IMR-90 (cell line): Measurements from ENCODE around the gene KCNQ2.

Experiments
- RCOR1 ChIP-seq: IDR thresholded peaks from 2 replicates; pipeline ENCODE4 v1.6.1; 2012; ENCODE audit warnings: mild to moderate bottlenecking, low read length, improper control_type of control experiment; ENCODE audit not compliant: insufficient replicate concordance
- TF ChIP-seq, protein P1 (sequence below): conservative IDR thresholded peaks from 2 replicates; pipeline ENCODE4 v1.5.1; 2012; ENCODE audit warnings: mild to moderate bottlenecking, low read depth, low read length, improper control_type of control experiment

DNA sequence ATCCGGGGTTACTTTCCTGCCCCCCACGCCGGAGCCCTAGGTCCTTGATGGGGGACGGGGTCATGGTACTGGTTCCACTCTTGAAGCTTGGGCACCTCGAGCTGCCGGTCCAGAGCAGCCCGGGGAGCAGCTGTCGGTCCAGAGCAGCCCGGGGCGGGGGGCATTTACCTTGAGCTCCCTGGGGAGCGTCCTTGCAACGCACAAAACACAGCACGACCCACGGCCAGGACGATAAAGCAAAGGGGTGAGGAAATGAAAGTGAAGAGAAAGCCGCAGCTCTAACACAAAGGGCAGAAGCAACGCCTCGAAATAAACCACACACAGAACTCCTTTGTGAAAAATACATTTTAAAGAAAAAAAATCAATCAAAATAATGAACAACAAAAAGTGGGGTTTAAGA is 39.1 kb downstream of the KCNQ2 start:
- TF ChIP-seq RCOR1 = no peak
- TF ChIP-seq, protein P1, sequence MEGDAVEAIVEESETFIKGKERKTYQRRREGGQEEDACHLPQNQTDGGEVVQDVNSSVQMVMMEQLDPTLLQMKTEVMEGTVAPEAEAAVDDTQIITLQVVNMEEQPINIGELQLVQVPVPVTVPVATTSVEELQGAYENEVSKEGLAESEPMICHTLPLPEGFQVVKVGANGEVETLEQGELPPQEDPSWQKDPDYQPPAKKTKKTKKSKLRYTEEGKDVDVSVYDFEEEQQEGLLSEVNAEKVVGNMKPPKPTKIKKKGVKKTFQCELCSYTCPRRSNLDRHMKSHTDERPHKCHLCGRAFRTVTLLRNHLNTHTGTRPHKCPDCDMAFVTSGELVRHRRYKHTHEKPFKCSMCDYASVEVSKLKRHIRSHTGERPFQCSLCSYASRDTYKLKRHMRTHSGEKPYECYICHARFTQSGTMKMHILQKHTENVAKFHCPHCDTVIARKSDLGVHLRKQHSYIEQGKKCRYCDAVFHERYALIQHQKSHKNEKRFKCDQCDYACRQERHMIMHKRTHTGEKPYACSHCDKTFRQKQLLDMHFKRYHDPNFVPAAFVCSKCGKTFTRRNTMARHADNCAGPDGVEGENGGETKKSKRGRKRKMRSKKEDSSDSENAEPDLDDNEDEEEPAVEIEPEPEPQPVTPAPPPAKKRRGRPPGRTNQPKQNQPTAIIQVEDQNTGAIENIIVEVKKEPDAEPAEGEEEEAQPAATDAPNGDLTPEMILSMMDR = no peak
